HEK293 (cell line): ENCODE measurements around the gene ZFP36.

Experiments
- CTCF ChIA-PET: fragments of 350-600 bp; formaldehyde crosslinking; extraction: SDS; loops from one replicate; lab custom pipeline; 2021; ENCODE audit warnings: antibody characterized with exemption; lab: Yijun Ruan, JAX
- POLR2A ChIA-PET: fragments of 300-600 bp; formaldehyde crosslinking; extraction: SDS; loops from one replicate; lab custom pipeline; 2020; ENCODE audit warnings: antibody characterized with exemption, inconsistent platforms; lab: Yijun Ruan, JAX
- H3K27ac ChIP-seq: fragments of 200-500 bp; sonication (Bioruptor generic); 2 replicates; pipeline ENCODE4 v1.5.1; 2014; ENCODE audit warnings: low read depth, low read length, control low read depth, inconsistent platforms; ENCODE audit errors: extremely low read depth
- H3K36me3 ChIP-seq, 2 experiments: fragments of 200-500 bp in 1 of 2; sonication (Bioruptor generic) in 1 of 2; 1 replicate in 1 of 2; 2 replicates in 1 of 2; pipeline ENCODE4 v1.5.1; 2014 to 2017; ENCODE audit warnings: inconsistent platforms in 2 of 2, low read length in 2 of 2; ENCODE audit not compliant: control insufficient read depth in 2 of 2, insufficient read depth in 1 of 2
- H3K4me1 ChIP-seq: fragments of 200-500 bp; sonication (Bioruptor generic); 2 replicates; pipeline ENCODE4 v1.5.1; 2014; ENCODE audit warnings: mild to moderate bottlenecking, low read length, inconsistent platforms; ENCODE audit not compliant: control insufficient read depth, insufficient read depth
- H3K4me3 ChIP-seq: 2 replicates; pipeline ENCODE4 v1.5.1; 2011; ENCODE audit warnings: low read depth, mild to moderate bottlenecking, control low read depth, low read length, moderate library complexity
- H3K9me3 ChIP-seq: fragments of 200-500 bp; sonication (Bioruptor generic); 2 replicates; pipeline ENCODE4 v1.5.1; 2014; ENCODE audit warnings: low read depth, low read length, inconsistent platforms; ENCODE audit not compliant: control insufficient read depth, insufficient read depth
- BCL11A ChIP-seq: fragments of 450-650 bp; formaldehyde crosslinking; IDR thresholded peaks from 2 replicates; pipeline ENCODE4 v1.5.1; 2016; ENCODE audit warnings: low read depth, missing biosample characterization, missing genetic modification characterization
- BCL11B ChIP-seq: fragments of 450-650 bp; formaldehyde crosslinking; IDR thresholded peaks from 2 replicates; pipeline ENCODE4 v1.5.1; 2016; ENCODE audit warnings: low read depth, missing biosample characterization, missing genetic modification characterization
- PRDM1 ChIP-seq: fragments of 450-650 bp; formaldehyde crosslinking; IDR thresholded peaks from 2 replicates; pipeline ENCODE4; 2016; ENCODE audit warnings: missing biosample characterization, missing genetic modification characterization
- SP7 ChIP-seq: fragments of 450-650 bp; formaldehyde crosslinking; IDR thresholded peaks from 2 replicates; pipeline ENCODE4 v1.5.1; 2016; ENCODE audit warnings: missing biosample characterization, missing genetic modification characterization
- ZBTB21 ChIP-seq: fragments of 450-650 bp; formaldehyde crosslinking; IDR thresholded peaks from 2 replicates; pipeline ENCODE4 v1.5.1; 2017; ENCODE audit warnings: missing biosample characterization, missing genetic modification characterization
- ZBTB48 ChIP-seq: fragments of 450-650 bp; formaldehyde crosslinking; IDR thresholded peaks from 2 replicates; pipeline ENCODE4 v1.5.1; 2016; ENCODE audit warnings: missing biosample characterization, missing genetic modification characterization
- ZEB2 ChIP-seq: fragments of 450-650 bp; formaldehyde crosslinking; IDR thresholded peaks from 2 replicates; pipeline ENCODE4 v1.5.1; 2016; ENCODE audit warnings: missing biosample characterization, missing genetic modification characterization
- ZFP37 ChIP-seq: fragments of 450-650 bp; formaldehyde crosslinking; IDR thresholded peaks from 2 replicates; pipeline ENCODE4 v1.5.1; 2016; ENCODE audit warnings: missing biosample characterization, missing genetic modification characterization
- ZFP41 ChIP-seq: fragments of 450-650 bp; formaldehyde crosslinking; IDR thresholded peaks from 2 replicates; pipeline ENCODE4 v1.5.1; 2016; ENCODE audit warnings: missing biosample characterization, missing genetic modification characterization, borderline replicate concordance
- ZFP69B ChIP-seq: fragments of 450-650 bp; formaldehyde crosslinking; IDR thresholded peaks from 2 replicates; pipeline ENCODE4 v1.5.1; 2016; ENCODE audit warnings: missing biosample characterization, missing genetic modification characterization
- ZNF121 ChIP-seq: fragments of 450-650 bp; formaldehyde crosslinking; IDR thresholded peaks from 2 replicates; pipeline ENCODE4 v1.5.1; 2016; ENCODE audit warnings: missing biosample characterization, missing genetic modification characterization
- ZNF133 ChIP-seq: fragments of 450-650 bp; formaldehyde crosslinking; IDR thresholded peaks from 2 replicates; pipeline ENCODE4 v1.5.1; 2016; ENCODE audit warnings: missing biosample characterization, missing genetic modification characterization
- ZNF138 ChIP-seq: fragments of 450-650 bp; formaldehyde crosslinking; IDR thresholded peaks from 2 replicates; pipeline ENCODE4 v1.5.1; 2016; ENCODE audit warnings: missing biosample characterization, missing genetic modification characterization, borderline replicate concordance
- ZNF391 ChIP-seq: fragments of 450-650 bp; formaldehyde crosslinking; IDR thresholded peaks from 2 replicates; pipeline ENCODE4 v1.5.1; 2016; ENCODE audit warnings: low read depth, missing biosample characterization, missing genetic modification characterization, borderline replicate concordance
- ZNF394 ChIP-seq: fragments of 450-650 bp; formaldehyde crosslinking; IDR thresholded peaks from 2 replicates; pipeline ENCODE4 v1.5.1; 2016; ENCODE audit warnings: missing biosample characterization, missing genetic modification characterization, mild to moderate bottlenecking, moderate library complexity, borderline replicate concordance
- ZNF433 ChIP-seq: fragments of 450-650 bp; formaldehyde crosslinking; IDR thresholded peaks from 2 replicates; pipeline ENCODE4 v1.5.1; 2016; ENCODE audit warnings: missing biosample characterization, missing genetic modification characterization, low read depth
- ZNF549 ChIP-seq: fragments of 450-650 bp; IDR thresholded peaks from 2 replicates; pipeline ENCODE4 v1.5.1; 2018; ENCODE audit warnings: missing biosample characterization, missing genetic modification characterization, mild to moderate bottlenecking, inconsistent platforms, moderate library complexity
- ZNF600 ChIP-seq: fragments of 450-650 bp; formaldehyde crosslinking; IDR thresholded peaks from 2 replicates; pipeline ENCODE4 v1.5.1; 2016; ENCODE audit warnings: missing biosample characterization, missing genetic modification characterization
- ZNF610 ChIP-seq: fragments of 450-650 bp; formaldehyde crosslinking; IDR thresholded peaks from 2 replicates; pipeline ENCODE4 v1.5.1; 2016; ENCODE audit warnings: missing biosample characterization, missing genetic modification characterization, borderline replicate concordance
- ZSCAN23 ChIP-seq: fragments of 450-650 bp; formaldehyde crosslinking; IDR thresholded peaks from 2 replicates; pipeline ENCODE4 v1.5.1; 2016; ENCODE audit warnings: missing biosample characterization, missing genetic modification characterization
- TF ChIP-seq, protein P1 (sequence below): fragments of 450-650 bp; formaldehyde crosslinking; IDR thresholded peaks from 2 replicates; pipeline ENCODE4 v1.5.1; 2016; ENCODE audit warnings: missing biosample characterization, missing genetic modification characterization
- TF ChIP-seq, protein P2 (sequence below): fragments of 450-650 bp; formaldehyde crosslinking; IDR thresholded peaks from 2 replicates; pipeline ENCODE4 v1.5.1; 2016; ENCODE audit warnings: missing biosample characterization, missing genetic modification characterization
- TF ChIP-seq, protein P3 (sequence below): fragments of 450-650 bp; formaldehyde crosslinking; IDR thresholded peaks from 2 replicates; pipeline ENCODE4 v1.5.1; 2016; ENCODE audit warnings: missing biosample characterization, missing genetic modification characterization, borderline replicate concordance
- TF ChIP-seq, protein P4 (sequence below): fragments of 450-650 bp; formaldehyde crosslinking; IDR thresholded peaks from 2 replicates; pipeline ENCODE4 v1.5.1; 2017; ENCODE audit warnings: missing biosample characterization, missing genetic modification characterization
- TF ChIP-seq, protein P5 (sequence below): fragments of 450-650 bp; formaldehyde crosslinking; IDR thresholded peaks from 2 replicates; pipeline ENCODE4 v1.5.1; 2016; ENCODE audit warnings: missing biosample characterization, missing genetic modification characterization

Gene ZFP36

DNA sequence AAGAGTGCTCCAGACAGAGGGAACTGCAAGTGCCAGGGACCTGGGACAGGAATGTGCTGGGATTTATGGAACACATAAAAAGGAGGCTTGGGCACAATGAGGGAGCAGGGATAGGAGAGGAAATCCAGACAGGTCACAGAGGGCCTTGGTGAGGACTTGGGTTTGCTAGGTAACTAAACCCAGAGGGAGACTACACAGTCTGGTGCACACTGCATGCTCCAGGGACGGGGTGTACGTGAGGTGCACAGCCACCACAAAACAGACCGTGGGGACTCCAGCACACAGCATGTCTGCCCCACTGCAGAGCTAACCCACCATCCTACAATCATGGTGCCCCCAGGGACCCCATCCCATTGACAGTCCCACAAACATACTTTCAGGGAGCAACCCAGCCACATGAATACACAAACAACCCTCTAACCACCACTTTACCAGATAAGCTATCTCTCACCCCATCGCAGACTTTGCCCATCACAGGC is 5.5 kb upstream of the ZFP36 start (continued):
- TF ChIP-seq, protein P1, sequence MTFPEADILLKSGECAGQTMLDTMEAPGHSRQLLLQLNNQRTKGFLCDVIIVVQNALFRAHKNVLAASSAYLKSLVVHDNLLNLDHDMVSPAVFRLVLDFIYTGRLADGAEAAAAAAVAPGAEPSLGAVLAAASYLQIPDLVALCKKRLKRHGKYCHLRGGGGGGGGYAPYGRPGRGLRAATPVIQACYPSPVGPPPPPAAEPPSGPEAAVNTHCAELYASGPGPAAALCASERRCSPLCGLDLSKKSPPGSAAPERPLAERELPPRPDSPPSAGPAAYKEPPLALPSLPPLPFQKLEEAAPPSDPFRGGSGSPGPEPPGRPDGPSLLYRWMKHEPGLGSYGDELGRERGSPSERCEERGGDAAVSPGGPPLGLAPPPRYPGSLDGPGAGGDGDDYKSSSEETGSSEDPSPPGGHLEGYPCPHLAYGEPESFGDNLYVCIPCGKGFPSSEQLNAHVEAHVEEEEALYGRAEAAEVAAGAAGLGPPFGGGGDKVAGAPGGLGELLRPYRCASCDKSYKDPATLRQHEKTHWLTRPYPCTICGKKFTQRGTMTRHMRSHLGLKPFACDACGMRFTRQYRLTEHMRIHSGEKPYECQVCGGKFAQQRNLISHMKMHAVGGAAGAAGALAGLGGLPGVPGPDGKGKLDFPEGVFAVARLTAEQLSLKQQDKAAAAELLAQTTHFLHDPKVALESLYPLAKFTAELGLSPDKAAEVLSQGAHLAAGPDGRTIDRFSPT (tag by site-specific recombination) = 0 out of 2 replicates have a peak, but pooled peaks have one; percentile 31
- TF ChIP-seq ZSCAN23 (tag by site-specific recombination) (0 out of 2 replicates have a peak, but pooled peaks have one; percentile 34), ZFP41 (tag by site-specific recombination) (no peak), ZBTB48 (tag by site-specific recombination) (0 out of 2 replicates have a peak, but pooled peaks have one; percentile 33), ZNF138 (tag by site-specific recombination) (no peak), ZEB2 (tag by site-specific recombination) (no peak), ZNF133 (tag by site-specific recombination) (no peak), ZNF610 (tag by site-specific recombination) (no peak), SP7 (peak; percentile 86), ZFP69B (0 out of 2 replicates have a peak, but pooled peaks have one; percentile 14), BCL11B (tag by site-specific recombination) (0 out of 2 replicates have a peak, but pooled peaks have one; percentile 15), ZFP37 (tag by site-specific recombination) (0 out of 2 replicates have a peak, but pooled peaks have one; percentile 19), ZNF433 (tag by site-specific recombination) (no peak), ZNF600 (tag by site-specific recombination) (peak; percentile 80; the same call in 1 of the 2 replicates)
- TF ChIP-seq, protein P2, sequence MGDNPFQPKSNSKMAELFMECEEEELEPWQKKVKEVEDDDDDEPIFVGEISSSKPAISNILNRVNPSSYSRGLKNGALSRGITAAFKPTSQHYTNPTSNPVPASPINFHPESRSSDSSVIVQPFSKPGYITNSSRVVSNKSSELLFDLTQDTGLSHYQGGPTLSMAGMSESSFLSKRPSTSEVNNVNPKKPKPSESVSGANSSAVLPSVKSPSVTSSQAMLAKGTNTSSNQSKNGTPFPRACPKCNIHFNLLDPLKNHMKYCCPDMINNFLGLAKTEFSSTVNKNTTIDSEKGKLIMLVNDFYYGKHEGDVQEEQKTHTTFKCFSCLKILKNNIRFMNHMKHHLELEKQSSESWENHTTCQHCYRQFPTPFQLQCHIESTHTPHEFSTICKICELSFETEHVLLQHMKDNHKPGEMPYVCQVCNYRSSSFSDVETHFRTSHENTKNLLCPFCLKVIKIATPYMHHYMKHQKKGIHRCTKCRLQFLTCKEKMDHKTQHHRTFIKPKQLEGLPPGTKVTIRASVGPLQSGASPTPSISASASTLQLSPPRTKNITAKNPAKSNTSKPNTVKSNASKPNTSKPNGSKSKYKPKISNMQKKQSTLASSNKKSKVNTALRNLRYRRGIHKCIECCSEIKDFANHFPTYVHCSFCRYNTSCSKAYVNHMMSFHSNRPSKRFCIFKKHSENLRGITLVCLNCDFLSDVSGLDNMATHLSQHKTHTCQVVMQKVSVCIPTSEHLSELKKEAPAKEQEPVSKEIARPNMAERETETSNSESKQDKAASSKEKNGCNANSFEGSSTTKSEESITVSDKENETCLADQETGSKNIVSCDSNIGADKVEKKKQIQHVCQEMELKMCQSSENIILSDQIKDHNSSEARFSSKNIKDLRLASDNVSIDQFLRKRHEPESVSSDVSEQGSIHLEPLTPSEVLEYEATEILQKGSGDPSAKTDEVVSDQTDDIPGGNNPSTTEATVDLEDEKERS = no peak
- TF ChIP-seq, protein P3, sequence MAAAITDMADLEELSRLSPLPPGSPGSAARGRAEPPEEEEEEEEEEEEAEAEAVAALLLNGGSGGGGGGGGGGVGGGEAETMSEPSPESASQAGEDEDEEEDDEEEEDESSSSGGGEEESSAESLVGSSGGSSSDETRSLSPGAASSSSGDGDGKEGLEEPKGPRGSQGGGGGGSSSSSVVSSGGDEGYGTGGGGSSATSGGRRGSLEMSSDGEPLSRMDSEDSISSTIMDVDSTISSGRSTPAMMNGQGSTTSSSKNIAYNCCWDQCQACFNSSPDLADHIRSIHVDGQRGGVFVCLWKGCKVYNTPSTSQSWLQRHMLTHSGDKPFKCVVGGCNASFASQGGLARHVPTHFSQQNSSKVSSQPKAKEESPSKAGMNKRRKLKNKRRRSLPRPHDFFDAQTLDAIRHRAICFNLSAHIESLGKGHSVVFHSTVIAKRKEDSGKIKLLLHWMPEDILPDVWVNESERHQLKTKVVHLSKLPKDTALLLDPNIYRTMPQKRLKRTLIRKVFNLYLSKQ = no peak

DNA sequence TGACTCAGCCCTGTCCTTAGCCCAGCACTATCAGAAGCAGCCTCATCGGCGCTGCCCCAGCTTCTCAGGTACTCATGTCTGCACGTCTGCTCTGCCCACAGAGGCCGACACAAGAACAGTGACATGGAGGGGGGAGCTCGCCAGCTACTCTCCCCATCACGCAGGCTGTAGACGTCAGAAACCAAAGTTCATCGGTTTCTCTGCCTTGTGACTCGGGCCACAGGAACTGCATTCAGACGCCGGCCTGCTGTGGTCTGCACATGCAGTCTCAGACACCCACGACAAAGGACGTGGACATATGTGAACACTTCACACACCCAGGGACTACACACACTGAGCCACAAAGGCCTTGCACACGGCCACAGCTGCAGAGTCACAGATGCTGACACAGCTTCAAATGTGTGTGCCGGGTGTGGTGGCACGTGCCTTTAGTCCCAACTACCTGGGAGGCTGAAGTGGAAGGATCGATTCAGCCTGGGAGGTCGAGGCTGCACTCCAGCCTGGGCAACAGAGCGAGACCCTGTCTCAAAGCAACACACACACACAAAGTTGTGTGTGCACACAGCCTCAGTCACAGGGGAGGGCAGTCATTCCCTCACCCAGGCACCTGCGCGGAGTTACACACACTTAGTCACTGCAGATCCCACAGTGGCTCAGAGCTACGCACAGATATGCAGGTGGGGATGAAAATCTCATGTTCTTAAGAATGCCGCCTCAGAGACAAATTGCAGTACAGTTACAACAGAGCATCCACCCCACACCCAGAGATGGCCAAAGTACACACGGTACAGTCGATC is 4.9 kb upstream of the ZFP36 start:
- POLR2A ChIA-PET = interaction anchor here (0.6 to 11.2 kb wide), 6 partner anchors 10 to 1040 kb away, joined by 3 to 175 read pairs (median 10); partner anchors contain the start of genes MED29, PAF1, PLEKHG2 and RPS16
- CTCF ChIA-PET = interaction anchor here (0.6 to 3.7 kb wide), 8 partner anchors 10 to 1197 kb away, joined by 3 to 63 read pairs (median 3); partner anchors contain the start of genes FBL, MED29, PAF1 and PLEKHG2
- H3K4me3 ChIP-seq = no peak overlapping the region
- TF ChIP-seq ZNF549 (tag by site-specific recombination) (no peak), ZBTB21 (tag by site-specific recombination) (0 out of 2 replicates have a peak, but pooled peaks have one; percentile 19), ZNF391 (tag by site-specific recombination) (peak; percentile 31; the same call in 1 of the 2 replicates), ZNF600 (tag by site-specific recombination) (0 out of 2 replicates have a peak, but pooled peaks have one; percentile 17), ZNF394 (tag by site-specific recombination) (peak; percentile 83; the same call in 1 of the 2 replicates), ZNF121 (tag by site-specific recombination) (peak; percentile 95), PRDM1 (tag by site-specific recombination) (no peak), BCL11B (tag by site-specific recombination) (0 out of 2 replicates have a peak, but pooled peaks have one; percentile 2), BCL11A (tag by site-specific recombination) (no peak)
- TF ChIP-seq, protein P4, sequence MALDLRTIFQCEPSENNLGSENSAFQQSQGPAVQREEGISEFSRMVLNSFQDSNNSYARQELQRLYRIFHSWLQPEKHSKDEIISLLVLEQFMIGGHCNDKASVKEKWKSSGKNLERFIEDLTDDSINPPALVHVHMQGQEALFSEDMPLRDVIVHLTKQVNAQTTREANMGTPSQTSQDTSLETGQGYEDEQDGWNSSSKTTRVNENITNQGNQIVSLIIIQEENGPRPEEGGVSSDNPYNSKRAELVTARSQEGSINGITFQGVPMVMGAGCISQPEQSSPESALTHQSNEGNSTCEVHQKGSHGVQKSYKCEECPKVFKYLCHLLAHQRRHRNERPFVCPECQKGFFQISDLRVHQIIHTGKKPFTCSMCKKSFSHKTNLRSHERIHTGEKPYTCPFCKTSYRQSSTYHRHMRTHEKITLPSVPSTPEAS = 0 out of 2 replicates have a peak, but pooled peaks have one; percentile 31
- TF ChIP-seq, protein P5, sequence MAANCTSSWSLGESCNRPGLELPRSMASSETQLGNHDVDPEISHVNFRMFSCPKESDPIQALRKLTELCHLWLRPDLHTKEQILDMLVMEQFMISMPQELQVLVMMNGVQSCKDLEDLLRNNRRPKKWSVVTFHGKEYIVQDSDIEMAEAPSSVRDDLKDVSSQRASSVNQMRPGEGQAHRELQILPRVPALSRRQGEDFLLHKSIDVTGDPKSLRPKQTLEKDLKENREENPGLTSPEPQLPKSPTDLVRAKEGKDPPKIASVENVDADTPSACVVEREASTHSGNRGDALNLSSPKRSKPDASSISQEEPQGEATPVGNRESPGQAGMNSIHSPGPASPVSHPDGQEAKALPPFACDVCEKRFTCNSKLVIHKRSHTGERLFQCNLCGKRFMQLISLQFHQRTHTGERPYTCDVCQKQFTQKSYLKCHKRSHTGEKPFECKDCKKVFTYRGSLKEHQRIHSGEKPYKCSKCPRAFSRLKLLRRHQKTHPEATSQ (tag by site-specific recombination) = peak; percentile 19; the same call in 1 of the 2 replicates

More for the DNA sequence above, 4.9 kb upstream of the ZFP36 start:
- Histone ChIP-seq H3K4me1 (peaks cover 29% of the 10 kb centered on the region), H3K9me3 (no peaks in the 10 kb centered on the region), H3K36me3 (peaks cover 9 to 11% of the 10 kb centered on the region in 2 experiments), H3K27ac (peak overlapping the region; percentile 93)
